Measurements from ENCODE around the gene KIF3C.
A peak's percentile ranks its signal among the peaks of the same experiment; 100 is the strongest.
"Not testable (repeated sequence)": the region's sequence is repeated elsewhere in the genome, so short reads cannot be mapped to it uniquely, and the experiment has no call there.

KIF3C gene

GRCh38 chr2:25982273-25982967 is at the start of gene KIF3C:
Gene KIF3C (minus strand): TSS chr2:25982497. CDS start chr2:25981917, 580 bp downstream.
- no peaks in the 10 kb centered on the region for H3K36me3 Mint-ChIP-seq
- DNase-seq (ENCODE audit: low spot score in 2 of 2) (peak; percentile 57 to 83), ATAC-seq (peak; percentile 91)
- peaks cover 29% of the 10 kb centered on the region for H3K4me1 Mint-ChIP-seq
- H3K4me3 Mint-ChIP-seq = peak within 1 kb of the TSS; percentile 85
- H3K9me3 Mint-ChIP-seq = no peaks in the 10 kb centered on the region
- H3K27ac Mint-ChIP-seq = peak within 1 kb of the TSS; percentile 58

GRCh38 chr2:26028083-26028482 is 45.8 kb upstream of the KIF3C start:
- H3K36me3 Mint-ChIP-seq; H3K4me1 Mint-ChIP-seq; ATAC-seq; DNase-seq (ENCODE audit: low spot score in 2 of 2); H3K9me3 Mint-ChIP-seq; H3K4me3 Mint-ChIP-seq; H3K27ac Mint-ChIP-seq: not testable (repeated sequence)

- ATAC-seq (no peak), DNase-seq (ENCODE audit: low spot score in 2 of 2) (no peak)
- H3K9me3 Mint-ChIP-seq = no peaks in the 10 kb centered on the region
Measured at GRCh38 chr2:26025509-26025908, 43.2 kb upstream of the KIF3C start.

GRCh38 chr2:26024260-26024659 is 42.0 kb upstream of the KIF3C start:
- Mint-ChIP-seq H3K9me3 (no peaks in the 10 kb centered on the region), H3K4me3 (no peak overlapping the region)

More at GRCh38 chr2:26025509-26025908, 43.2 kb upstream of the KIF3C start:
- no peak overlapping the region for H3K4me3 Mint-ChIP-seq
- H3K27ac Mint-ChIP-seq = no peak overlapping the region
- no peaks in the 10 kb centered on the region for H3K36me3 Mint-ChIP-seq
- H3K4me1 Mint-ChIP-seq = no peaks in the 10 kb centered on the region

GRCh38 chr2:26020231-26020640 is 37.9 kb upstream of the KIF3C start:
- no peak overlapping the region for H3K4me3 Mint-ChIP-seq
- H3K36me3 Mint-ChIP-seq = no peaks in the 10 kb centered on the region
- ATAC-seq (no peak), DNase-seq (ENCODE audit: low spot score in 2 of 2) (no peak)
- H3K9me3 Mint-ChIP-seq = no peaks in the 10 kb centered on the region
- H3K27ac Mint-ChIP-seq = peak overlapping the region; percentile 3
- peaks cover 5% of the 10 kb centered on the region for H3K4me1 Mint-ChIP-seq

More at GRCh38 chr2:26024260-26024659, 42.0 kb upstream of the KIF3C start:
- Mint-ChIP-seq H3K36me3 (no peaks in the 10 kb centered on the region), H3K27ac (no peak overlapping the region), H3K4me1 (no peaks in the 10 kb centered on the region)
- no peak for ATAC-seq
- DNase-seq (ENCODE audit: low spot score in 2 of 2) = no peak

- DNase-seq (ENCODE audit: low spot score in 2 of 2) (peak; percentile 10 to 57), ATAC-seq (peak; percentile 97)
- no peaks in the 10 kb centered on the region for H3K36me3 Mint-ChIP-seq
- peaks cover 5% of the 10 kb centered on the region for H3K4me1 Mint-ChIP-seq
- no peaks in the 10 kb centered on the region for H3K9me3 Mint-ChIP-seq
- no peak overlapping the region for H3K4me3 Mint-ChIP-seq
- no peak overlapping the region for H3K27ac Mint-ChIP-seq
Measured at GRCh38 chr2:26018184-26019055, 36.1 kb upstream of the KIF3C start.

GRCh38 chr2:26017464-26018183 is 35.3 kb upstream of the KIF3C start:
- Mint-ChIP-seq H3K4me3 (no peak overlapping the region), H3K27ac (no peak overlapping the region), H3K4me1 (peaks cover 5% of the 10 kb centered on the region), H3K36me3 (no peaks in the 10 kb centered on the region), H3K9me3 (no peaks in the 10 kb centered on the region)
- ATAC-seq (peak; percentile 6), DNase-seq (ENCODE audit: low spot score in 2 of 2) (no peak)

GRCh38 chr2:26016706-26017045 is 34.4 kb upstream of the KIF3C start:
- H3K27ac Mint-ChIP-seq; H3K4me1 Mint-ChIP-seq; H3K4me3 Mint-ChIP-seq; H3K9me3 Mint-ChIP-seq; DNase-seq (ENCODE audit: low spot score in 2 of 2); ATAC-seq; H3K36me3 Mint-ChIP-seq: not testable (repeated sequence)

- ATAC-seq = no peak
- DNase-seq (ENCODE audit: low spot score in 2 of 2) = no peak
- Mint-ChIP-seq H3K36me3 (no peaks in the 10 kb centered on the region), H3K4me1 (peaks cover 5% of the 10 kb centered on the region), H3K4me3 (no peak overlapping the region), H3K9me3 (no peaks in the 10 kb centered on the region), H3K27ac (no peak overlapping the region)
Measured at GRCh38 chr2:26016012-26016705, 33.9 kb upstream of the KIF3C start.

GRCh38 chr2:26013668-26014067 is 31.4 kb upstream of the KIF3C start:
- Mint-ChIP-seq H3K36me3 (no peaks in the 10 kb centered on the region), H3K4me3 (no peak overlapping the region), H3K9me3 (no peaks in the 10 kb centered on the region), H3K27ac (no peak overlapping the region), H3K4me1 (peaks cover 5% of the 10 kb centered on the region)
- ATAC-seq = no peak
- DNase-seq (ENCODE audit: low spot score in 2 of 2) = no peak

GRCh38 chr2:26011990-26012856 is 29.9 kb upstream of the KIF3C start:
- H3K4me1 Mint-ChIP-seq = no peaks in the 10 kb centered on the region
- no peaks in the 10 kb centered on the region for H3K36me3 Mint-ChIP-seq
- DNase-seq (ENCODE audit: low spot score in 2 of 2) (no peak), ATAC-seq (no peak)
- H3K4me3 Mint-ChIP-seq = no peak overlapping the region
- no peak overlapping the region for H3K27ac Mint-ChIP-seq
- H3K9me3 Mint-ChIP-seq = no peaks in the 10 kb centered on the region

GRCh38 chr2:26011609-26011989 is 29.3 kb upstream of the KIF3C start:
- no peaks in the 10 kb centered on the region for H3K4me1 Mint-ChIP-seq
- ATAC-seq = no peak
- no peaks in the 10 kb centered on the region for H3K36me3 Mint-ChIP-seq
- no peaks in the 10 kb centered on the region for H3K9me3 Mint-ChIP-seq
- no peak for DNase-seq (ENCODE audit: low spot score in 2 of 2)
- no peak overlapping the region for H3K4me3 Mint-ChIP-seq
- no peak overlapping the region for H3K27ac Mint-ChIP-seq

GRCh38 chr2:26010943-26011342 is 28.6 kb upstream of the KIF3C start:
- no peaks in the 10 kb centered on the region for H3K9me3 Mint-ChIP-seq
- no peaks in the 10 kb centered on the region for H3K4me1 Mint-ChIP-seq
- no peak overlapping the region for H3K27ac Mint-ChIP-seq
- H3K4me3 Mint-ChIP-seq = no peak overlapping the region
- H3K36me3 Mint-ChIP-seq = no peaks in the 10 kb centered on the region
- no peak for ATAC-seq
- DNase-seq (ENCODE audit: low spot score in 2 of 2) = no peak

- no peaks in the 10 kb centered on the region for H3K4me1 Mint-ChIP-seq
- no peaks in the 10 kb centered on the region for H3K36me3 Mint-ChIP-seq
- no peak overlapping the region for H3K27ac Mint-ChIP-seq
- ATAC-seq (no peak), DNase-seq (ENCODE audit: low spot score in 2 of 2) (no peak)
- no peaks in the 10 kb centered on the region for H3K9me3 Mint-ChIP-seq
- H3K4me3 Mint-ChIP-seq = no peak overlapping the region
Measured at GRCh38 chr2:26009567-26009963, 27.3 kb upstream of the KIF3C start.

Data from stimulated activated effector memory CD8-positive, alpha-beta T cell treated with anti-CD3 and anti-CD28 coated beads, Interleukin-12 subunit alpha, Interleukin-12 subunit beta, amount 100 ng/mL, for 72 hours (primary cell).